Measurements from ENCODE around the gene SCRG1. TPM values are rescaled to one million over a fixed set of nuclear protein-coding genes. Genes with fewer than 3 reads are reported as not detected.

SCRG1 gene
- total RNA-seq, 1 donor from 2014 or later = not detected

DNA sequence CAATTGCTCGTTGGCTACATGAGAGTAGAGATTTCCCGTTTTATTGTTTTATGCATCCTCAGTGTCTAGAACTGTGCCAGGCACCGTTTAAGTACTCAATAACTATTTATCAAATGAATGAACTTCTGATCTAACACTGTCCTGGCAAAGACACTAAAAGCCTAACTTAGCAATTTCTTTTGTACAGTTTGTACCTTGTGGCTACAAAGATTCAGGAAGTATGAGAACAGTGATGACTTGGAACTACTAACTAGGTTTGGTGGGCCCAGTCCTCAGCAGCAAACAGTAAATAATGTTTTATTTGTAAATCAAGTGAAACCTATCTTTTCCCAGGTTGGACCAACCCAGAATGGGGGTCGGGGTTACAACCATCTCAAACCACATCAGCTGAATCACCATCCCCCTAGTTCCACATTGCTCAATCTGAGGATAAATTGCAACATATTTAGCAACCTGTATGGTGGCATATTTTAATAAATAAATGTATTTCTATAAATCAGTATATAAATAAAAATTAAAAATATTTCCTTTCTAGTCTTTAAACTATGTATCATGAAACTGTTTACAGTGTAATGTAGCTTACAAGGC lies 12.3 kb upstream of the SCRG1 start:
- DNase-seq (ENCODE audit: low read depth, low spot score) = no peak

GRCh38 chr4:173410079-173410478 lies 11.2 kb upstream of the SCRG1 start:
- no peak for DNase-seq (ENCODE audit: low read depth, low spot score)

DNA sequence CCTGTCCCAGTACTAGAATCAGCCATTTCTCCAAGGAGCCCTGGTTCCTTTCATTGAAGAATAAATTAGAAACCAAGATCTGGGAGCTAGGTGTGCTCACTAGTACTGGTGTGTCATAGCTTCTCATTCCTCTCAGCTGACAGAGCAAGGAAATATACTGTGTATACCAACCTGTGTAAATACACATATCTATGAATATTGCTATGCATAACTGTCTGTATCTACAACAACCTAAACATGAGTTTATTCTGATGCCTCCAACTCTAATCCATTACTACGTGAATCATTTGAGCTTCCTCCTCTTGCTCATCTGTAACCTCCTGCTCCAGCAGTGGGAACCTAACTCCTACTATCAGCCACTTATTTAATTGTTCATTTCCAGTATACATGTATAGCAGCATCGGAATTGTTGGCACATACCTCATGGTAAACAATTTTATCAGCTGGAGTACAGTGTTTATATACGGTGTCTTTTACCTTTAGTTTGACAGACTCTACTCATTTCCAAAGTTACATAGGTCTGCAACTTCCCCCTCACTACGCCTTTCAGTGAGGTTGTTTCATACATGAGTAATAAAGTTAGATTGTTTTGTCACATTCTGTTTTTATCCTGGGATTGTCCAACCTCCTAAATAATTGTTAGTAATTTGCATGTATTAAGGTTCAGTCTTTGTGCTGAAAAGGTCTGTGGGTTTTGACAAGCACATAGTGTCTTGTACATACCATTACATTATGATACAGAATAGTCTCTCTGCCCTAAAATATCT lies 7.1 kb upstream of the SCRG1 start:
- no peak for DNase-seq (ENCODE audit: low read depth, low spot score)

DNA sequence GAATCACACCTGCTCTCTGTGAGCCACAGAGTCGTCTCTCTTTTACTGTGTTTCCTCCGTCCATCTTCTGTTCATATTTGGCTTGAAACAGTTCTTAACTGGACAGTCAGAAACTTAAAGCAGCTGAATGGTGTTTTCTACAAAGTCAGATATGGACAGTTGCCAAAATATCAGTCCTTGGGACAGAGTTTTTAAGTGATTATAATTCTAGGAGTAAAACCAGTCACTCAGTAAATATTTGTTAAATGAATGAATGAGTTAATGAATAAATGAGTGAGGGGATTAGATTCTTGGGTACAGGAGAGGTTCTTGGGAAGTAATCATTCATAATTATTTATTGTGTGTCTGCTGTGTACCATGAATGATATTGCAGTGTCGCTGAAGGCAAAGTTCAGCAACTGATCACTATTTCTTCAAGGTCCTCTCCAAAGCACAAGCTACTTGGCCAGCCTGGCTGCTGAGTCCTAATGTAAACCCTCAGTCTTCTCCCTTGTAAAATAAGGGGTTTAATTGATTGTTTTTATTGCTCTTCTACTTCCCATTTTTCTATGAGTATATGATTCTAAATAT lies 5.5 kb upstream of the SCRG1 start:
- DNase-seq (ENCODE audit: low read depth, low spot score) = no peak

GRCh38 chr4:173403051-173403450 lies 4.1 kb upstream of the SCRG1 start:
- DNase-seq (ENCODE audit: low read depth, low spot score) = no peak

- DNase-seq (ENCODE audit: low read depth, low spot score) = no peak
Observed at GRCh38 chr4:173401063-173401462, 2.1 kb upstream of the SCRG1 start.

DNA sequence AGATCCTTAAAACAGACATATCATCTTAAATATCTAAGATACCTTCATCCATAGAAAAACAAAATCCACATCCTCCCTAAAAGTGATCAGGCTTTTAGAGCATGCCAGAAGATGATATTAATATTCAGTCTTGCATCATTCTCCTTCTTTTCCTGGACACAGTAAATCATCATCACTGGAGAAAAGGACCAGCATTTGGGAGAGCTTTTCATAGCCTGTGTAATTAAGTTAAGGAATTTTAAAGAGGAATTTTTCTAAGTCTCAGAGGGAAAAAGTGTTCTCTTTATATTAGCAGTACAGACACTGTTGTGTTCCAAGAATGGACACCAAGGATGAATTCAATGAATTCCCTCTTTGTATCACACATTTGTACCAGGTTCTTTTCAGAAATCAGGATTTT lies 696 bp downstream of the SCRG1 start:
- DNase-seq (ENCODE audit: low read depth, low spot score) = no peak

- no peak for DNase-seq (ENCODE audit: low read depth, low spot score)
Observed at GRCh38 chr4:173397604-173398003, 1.3 kb downstream of the SCRG1 start.

GRCh38 chr4:173391701-173392100 lies 7.2 kb downstream of the SCRG1 start:
- DNase-seq (ENCODE audit: low read depth, low spot score) = no peak

GRCh38 chr4:173386751-173387150 lies 12.2 kb downstream of the SCRG1 start:
- no peak for DNase-seq (ENCODE audit: low read depth, low spot score)

DNA sequence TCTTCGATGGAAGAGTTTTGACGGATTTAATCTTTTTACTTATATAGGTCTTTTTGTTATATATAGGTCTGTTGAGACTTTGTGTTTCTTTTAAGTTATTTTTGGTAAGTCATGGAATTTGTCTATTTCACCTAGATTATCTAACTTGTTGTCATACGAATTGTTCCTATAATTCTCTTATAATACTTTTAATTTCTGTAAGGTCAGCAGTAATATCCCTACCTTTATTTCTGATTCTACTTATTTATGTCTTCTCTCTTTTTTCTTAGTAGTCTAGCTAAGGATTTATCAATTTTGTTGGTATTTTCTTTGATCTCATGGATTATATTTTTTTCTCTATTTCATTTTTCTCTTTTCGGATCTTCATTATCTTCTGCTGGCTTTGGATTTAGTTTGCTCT lies 16.6 kb downstream of the SCRG1 start:
- DNase-seq (ENCODE audit: low read depth, low spot score) = no peak

DNA sequence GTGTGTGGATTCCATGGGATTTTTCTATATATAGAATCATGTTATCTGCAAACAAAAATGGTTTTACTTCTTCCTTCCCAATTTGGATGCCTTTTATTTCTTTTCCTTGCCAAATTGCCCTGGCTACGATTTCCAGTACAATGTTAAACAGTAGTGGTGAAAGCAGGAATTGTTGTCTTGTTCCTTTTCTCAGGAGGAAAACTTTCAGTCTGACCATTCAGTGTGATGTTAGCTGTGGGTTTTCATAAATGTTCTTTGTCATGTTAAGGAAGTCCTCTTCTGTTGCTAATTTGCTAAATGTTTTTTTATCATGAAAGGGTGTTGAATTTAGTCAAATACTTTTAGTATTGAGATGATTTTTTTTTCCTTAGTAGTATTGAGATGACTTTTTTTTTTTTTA lies 17.3 kb downstream of the SCRG1 start:
- DNase-seq (ENCODE audit: low read depth, low spot score) = no peak

DNA sequence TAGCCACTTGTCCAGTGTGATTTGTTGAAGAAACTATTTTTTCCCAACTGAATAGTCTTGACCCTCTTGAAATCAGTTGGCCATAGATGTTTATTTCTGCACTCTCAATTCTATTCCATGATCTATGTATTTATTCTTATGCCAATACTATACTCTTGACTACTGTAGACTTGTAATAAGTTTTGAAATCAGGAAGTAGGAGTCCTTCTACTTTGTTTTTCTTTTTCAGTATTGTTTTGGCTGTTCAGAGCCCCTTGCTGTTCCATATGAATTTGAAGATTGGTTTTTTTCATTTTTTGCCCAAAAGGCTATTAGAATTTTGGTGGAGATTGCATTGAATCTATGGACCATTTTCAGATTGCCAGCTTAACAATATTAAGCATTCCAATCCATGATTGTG lies 17.9 kb downstream of the SCRG1 start:
- no peak for DNase-seq (ENCODE audit: low read depth, low spot score)

- DNase-seq (ENCODE audit: low read depth, low spot score) = no peak
Observed at GRCh38 chr4:173379929-173380328, 19.0 kb downstream of the SCRG1 start.

DNA sequence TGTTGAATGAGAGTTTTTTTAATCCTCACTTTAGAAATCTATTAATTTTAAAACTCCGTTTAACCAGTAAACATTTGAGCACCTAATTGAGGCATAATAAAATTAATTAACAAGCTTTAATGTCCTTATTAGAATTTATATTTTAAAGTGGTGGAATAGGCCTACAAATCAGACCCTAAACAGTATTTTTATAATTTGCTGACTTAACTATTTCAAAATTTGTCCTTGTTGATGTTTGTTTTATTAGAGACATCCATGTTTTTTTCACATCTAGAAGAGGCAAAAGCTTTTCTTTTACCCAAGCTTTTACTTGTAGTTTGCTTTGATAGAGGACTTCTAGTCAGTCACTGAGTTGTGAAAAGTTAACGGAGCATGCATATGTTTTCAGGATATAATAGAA lies 24.3 kb downstream of the SCRG1 start:
- DNase-seq (ENCODE audit: low read depth, low spot score) = no peak

GRCh38 chr4:173371292-173372192 lies 27.4 kb downstream of the SCRG1 start:
- DNase-seq (ENCODE audit: low read depth, low spot score) = peak; percentile 40

GRCh38 chr4:173370477-173371291 lies 28.2 kb downstream of the SCRG1 start, which contains the start of gene SAP30:
TSS of gene SAP30 (plus strand) at chr4:173370954. CDS start at chr4:173371183, 229 bp downstream.
- DNase-seq (ENCODE audit: low read depth, low spot score) = peak; percentile 93

GRCh38 chr4:173370130-173370476 lies 28.8 kb downstream of the SCRG1 start:
- DNase-seq (ENCODE audit: low read depth, low spot score) = peak; percentile 2

DNA sequence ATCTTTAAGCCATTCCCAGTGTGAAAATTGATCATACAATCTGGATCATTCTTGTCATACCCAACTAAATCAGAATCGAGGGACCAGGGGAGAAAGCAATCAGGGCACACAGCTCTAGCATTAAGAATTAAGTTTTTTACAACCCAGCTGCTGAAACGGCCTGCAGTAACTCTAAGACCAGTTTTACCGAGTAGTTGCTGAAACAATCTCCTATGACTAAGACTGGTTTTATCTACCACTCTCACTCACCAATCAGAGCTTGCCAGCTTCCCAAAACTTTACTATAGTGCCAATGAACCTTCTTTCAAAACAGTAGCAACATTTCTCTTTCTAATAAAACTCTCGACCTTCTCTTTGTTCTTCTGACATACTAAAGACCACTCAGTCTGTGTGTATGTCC lies 31.0 kb downstream of the SCRG1 start:
- no peak for DNase-seq (ENCODE audit: low read depth, low spot score)

DNA sequence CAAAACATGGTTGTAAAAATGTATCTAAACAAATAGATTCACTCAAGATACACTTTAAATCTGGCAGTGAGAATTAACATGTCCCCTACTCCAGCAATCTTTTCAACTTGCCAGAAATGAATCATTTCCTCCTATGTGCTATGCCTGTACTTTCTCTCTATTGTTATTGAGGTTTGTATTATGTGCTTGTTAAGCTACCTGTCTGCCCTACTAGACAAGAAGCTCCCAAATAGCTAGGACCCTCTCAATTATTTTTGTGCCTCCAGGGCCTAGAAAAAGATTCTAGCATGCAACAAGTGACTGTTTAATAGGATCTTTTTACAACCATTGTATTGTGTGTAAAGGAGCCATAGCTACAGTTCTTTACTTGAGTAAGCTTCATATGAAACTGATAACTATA lies 31.6 kb downstream of the SCRG1 start:
- peak; percentile 46 for DNase-seq (ENCODE audit: low read depth, low spot score)

DNA sequence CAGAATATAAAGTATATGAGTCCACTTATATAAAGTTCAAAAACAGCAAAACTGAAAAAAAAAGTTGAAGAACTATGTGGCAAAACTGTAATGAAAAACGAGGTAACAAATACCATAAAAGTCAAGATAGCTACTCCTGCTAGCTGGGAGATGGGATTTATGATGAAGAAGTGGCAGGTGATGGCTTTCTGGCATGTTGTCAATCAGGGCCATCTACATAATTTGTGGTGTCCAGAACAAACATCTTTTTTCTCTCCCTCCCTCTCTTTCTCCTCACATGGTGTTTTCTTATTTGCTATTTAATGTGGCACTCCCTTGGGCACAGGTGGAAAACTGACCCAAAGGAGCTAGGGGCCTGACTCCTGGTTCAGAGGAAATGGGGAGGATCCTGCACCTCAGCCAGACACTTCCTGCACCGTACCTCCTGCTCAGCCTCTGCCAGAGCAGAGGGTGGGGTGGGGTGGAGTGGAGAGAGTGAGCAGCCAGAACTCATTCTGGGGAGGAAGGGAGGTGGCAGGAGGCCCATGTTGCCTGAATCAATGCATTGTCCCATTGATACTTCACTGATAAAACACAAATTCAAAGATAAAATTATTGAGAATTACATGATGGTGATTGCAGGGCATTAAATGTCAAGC lies 33.4 kb downstream of the SCRG1 start:
- DNase-seq (ENCODE audit: low read depth, low spot score) = no peak

Measured in pulmonary artery endothelial cell (primary cell).